ENCODE data around the gene COBL.

COBL gene

DNA sequence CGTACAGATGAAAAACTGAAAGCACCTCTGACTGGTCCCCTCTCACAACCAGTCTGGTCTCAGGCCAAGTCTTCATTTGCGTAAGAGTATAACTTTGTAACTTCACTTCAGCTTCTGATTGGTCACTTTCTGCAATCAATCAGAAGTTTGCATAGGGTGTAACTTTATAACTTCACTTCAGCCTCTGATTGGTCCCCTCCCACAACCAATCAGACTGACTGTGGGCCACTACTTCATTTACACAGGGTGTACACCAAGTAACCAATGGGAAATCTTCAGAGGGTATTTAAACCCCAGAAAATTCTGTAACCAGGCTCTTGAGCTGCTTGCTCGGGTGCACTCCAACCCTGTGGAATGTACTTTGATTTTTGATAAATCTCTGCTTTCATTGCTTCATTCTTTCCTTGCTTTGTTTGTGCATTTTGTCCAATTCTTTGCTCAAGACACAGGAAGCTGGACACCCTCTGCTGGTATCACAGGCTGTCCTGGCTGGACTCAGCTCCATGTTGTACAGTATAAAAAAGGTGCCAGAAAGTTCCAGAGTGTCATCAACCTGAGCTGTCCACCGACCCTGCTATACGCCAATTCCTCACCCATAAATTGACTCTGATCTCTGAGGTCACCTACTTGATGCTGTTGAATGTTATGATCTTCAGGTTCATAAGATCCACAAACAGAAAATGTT is 74.5 kb downstream of the COBL start:
- TF ChIP-seq LEF1 (IDR thresholded peaks at IDR 0.05; ENCODE audit: borderline replicate concordance) = no peak
- TF ChIP-seq ARNT (IDR thresholded peaks at IDR 0.05) = no peak
- no peak for TF ChIP-seq ZNF384 (IDR thresholded peaks at IDR 0.05)
- peak; percentile 67 for TF ChIP-seq PKNOX1 (IDR thresholded peaks at IDR 0.05)
- POLR2A ChIA-PET = no interaction called here
- DNase-seq (ENCODE audit: extremely low spot score) = no peak
- CTCF ChIA-PET = no interaction called here

DNA sequence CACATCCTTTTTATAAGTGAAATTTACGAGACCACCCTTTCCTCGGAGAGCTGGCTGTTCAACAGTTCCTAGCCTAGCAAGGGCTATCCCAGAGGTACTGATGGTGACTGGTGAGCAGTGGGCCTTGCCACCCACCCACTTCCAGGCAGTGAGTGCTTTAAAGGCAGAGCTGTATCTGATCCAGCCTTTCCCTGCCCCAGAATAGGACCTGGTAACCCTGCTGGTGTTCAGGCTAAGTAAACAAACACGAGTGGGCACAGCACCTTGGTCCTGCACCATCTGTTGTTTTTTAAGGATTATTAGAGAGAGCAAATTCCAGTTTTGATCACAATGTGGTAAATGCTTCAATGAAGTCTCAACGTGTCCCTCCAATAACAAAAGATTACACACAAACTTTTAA is 75.7 kb downstream of the COBL start:
- DNase-seq (ENCODE audit: extremely low spot score) = no peak
- TF ChIP-seq FOXA1 (IDR thresholded peaks at IDR 0.05) = no peak
- no peak for TF ChIP-seq ZNF384 (IDR thresholded peaks at IDR 0.05)
- TF ChIP-seq L3MBTL2 (conservative IDR thresholded peaks at IDR 0.05) = no peak
- no peak for TF ChIP-seq NFRKB (IDR thresholded peaks at IDR 0.05)
- no peak for TF ChIP-seq CTBP1 (IDR thresholded peaks at IDR 0.05; ENCODE audit: borderline replicate concordance)
- TF ChIP-seq LEF1 (IDR thresholded peaks at IDR 0.05; ENCODE audit: borderline replicate concordance) = no peak
- no peak for TF ChIP-seq ARNT (IDR thresholded peaks at IDR 0.05)
- no peak for TF ChIP-seq BHLHE40 (IDR thresholded peaks at IDR 0.05; ENCODE audit: borderline replicate concordance)
- TF ChIP-seq ELF4 (IDR thresholded peaks at IDR 0.05) = no peak
- TF ChIP-seq SP1 (IDR thresholded peaks at IDR 0.05) = no peak
- no peak for TF ChIP-seq PKNOX1 (IDR thresholded peaks at IDR 0.05)
- no peak for TF ChIP-seq HDGF (IDR thresholded peaks at IDR 0.05; ENCODE audit: borderline replicate concordance)
- TF ChIP-seq SUZ12 (IDR thresholded peaks at IDR 0.05) = no peak
- TF ChIP-seq TARDBP (IDR thresholded peaks at IDR 0.05) = no peak
- TF ChIP-seq FOXK2 (IDR thresholded peaks at IDR 0.05) = no peak
- no peak for TF ChIP-seq FOXM1 (IDR thresholded peaks at IDR 0.05; ENCODE audit: borderline replicate concordance)
- POLR2A ChIA-PET = no interaction called here
- CTCF ChIA-PET = interaction anchor here (0.9 kb wide), 1 partner anchor 12 kb away, joined by 3 read pairs; no protein-coding TSS in a partner anchor

- TF ChIP-seq ARNT (IDR thresholded peaks at IDR 0.05) (no peak), ZNF384 (IDR thresholded peaks at IDR 0.05) (no peak), L3MBTL2 (conservative IDR thresholded peaks at IDR 0.05) (no peak), SUZ12 (IDR thresholded peaks at IDR 0.05) (no peak), CTBP1 (IDR thresholded peaks at IDR 0.05; ENCODE audit: borderline replicate concordance) (no peak), FOXK2 (IDR thresholded peaks at IDR 0.05) (no peak), SP1 (IDR thresholded peaks at IDR 0.05) (no peak), LEF1 (IDR thresholded peaks at IDR 0.05; ENCODE audit: borderline replicate concordance) (no peak), FOXA1 (IDR thresholded peaks at IDR 0.05) (no peak), FOXM1 (IDR thresholded peaks at IDR 0.05; ENCODE audit: borderline replicate concordance) (no peak), ELF4 (IDR thresholded peaks at IDR 0.05) (no peak), NFRKB (IDR thresholded peaks at IDR 0.05) (no peak), TARDBP (IDR thresholded peaks at IDR 0.05) (no peak)
- DNase-seq (ENCODE audit: extremely low spot score) = no peak
- POLR2A ChIA-PET = no interaction called here
- CTCF ChIA-PET = interaction anchor here (0.7 kb wide), 1 partner anchor 74 kb away, joined by 8 read pairs; no protein-coding TSS in a partner anchor
Measured at GRCh38 chr7:51239691-51240090, 76.9 kb downstream of the COBL start.

DNA sequence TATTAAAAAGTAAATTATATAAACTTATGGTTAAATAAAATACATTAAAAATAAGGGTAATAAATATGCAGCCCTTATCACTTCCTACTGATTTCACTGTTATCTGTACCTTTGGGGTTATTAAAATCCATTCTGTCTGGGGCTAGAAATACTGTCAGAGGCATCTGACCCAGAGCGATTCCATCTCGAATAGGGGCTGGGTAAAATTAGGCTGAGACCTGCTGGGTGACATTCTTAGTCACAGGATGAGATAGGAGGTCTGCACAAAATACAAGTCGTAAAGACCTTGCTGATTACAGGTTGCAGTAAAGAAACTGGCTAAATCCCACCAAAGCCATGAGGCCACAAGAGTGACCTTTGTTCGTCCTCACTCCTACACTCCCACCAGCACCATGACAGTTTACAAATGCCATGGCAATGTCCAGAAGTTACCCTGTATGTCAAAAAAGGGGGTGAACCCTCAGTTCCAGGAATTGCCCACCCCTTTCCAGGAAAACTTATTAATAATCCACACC is 77.6 kb downstream of the COBL start:
- DNase-seq (ENCODE audit: extremely low spot score) = no peak
- ChIA-PET POLR2A (no interaction called here), CTCF (no interaction called here)
- TF ChIP-seq ARNT (IDR thresholded peaks at IDR 0.05) (no peak), HDGF (IDR thresholded peaks at IDR 0.05; ENCODE audit: borderline replicate concordance) (no peak), PKNOX1 (IDR thresholded peaks at IDR 0.05) (no peak), ZNF384 (IDR thresholded peaks at IDR 0.05) (no peak), L3MBTL2 (conservative IDR thresholded peaks at IDR 0.05) (no peak), SUZ12 (IDR thresholded peaks at IDR 0.05) (no peak), BHLHE40 (IDR thresholded peaks at IDR 0.05; ENCODE audit: borderline replicate concordance) (no peak), FOXA1 (IDR thresholded peaks at IDR 0.05) (no peak), FOXM1 (IDR thresholded peaks at IDR 0.05; ENCODE audit: borderline replicate concordance) (no peak), ELF4 (IDR thresholded peaks at IDR 0.05) (no peak), SP1 (IDR thresholded peaks at IDR 0.05) (no peak), NFRKB (IDR thresholded peaks at IDR 0.05) (no peak), CTBP1 (IDR thresholded peaks at IDR 0.05; ENCODE audit: borderline replicate concordance) (no peak), TARDBP (IDR thresholded peaks at IDR 0.05) (no peak), FOXK2 (IDR thresholded peaks at IDR 0.05) (no peak)

GRCh38 chr7:51237446-51238133 is 79.0 kb downstream of the COBL start:
- TF ChIP-seq ELF4 (IDR thresholded peaks at IDR 0.05) (no peak), TARDBP (IDR thresholded peaks at IDR 0.05) (no peak), LEF1 (IDR thresholded peaks at IDR 0.05; ENCODE audit: borderline replicate concordance) (no peak), SUZ12 (IDR thresholded peaks at IDR 0.05) (no peak), FOXK2 (IDR thresholded peaks at IDR 0.05) (no peak), FOXM1 (IDR thresholded peaks at IDR 0.05; ENCODE audit: borderline replicate concordance) (no peak), NFRKB (IDR thresholded peaks at IDR 0.05) (no peak), L3MBTL2 (conservative IDR thresholded peaks at IDR 0.05) (no peak), ARNT (IDR thresholded peaks at IDR 0.05) (no peak)
- DNase-seq (ENCODE audit: extremely low spot score) = no peak
- CTCF ChIA-PET = no interaction called here
- POLR2A ChIA-PET = interaction anchor here (0.7 kb wide), 1 partner anchor 10 kb away, joined by 3 read pairs; no protein-coding TSS in a partner anchor
